ENCODE results near the gene CDKL5. TPM values are rescaled to one million over a fixed set of nuclear protein-coding genes. Genes with fewer than 3 reads are reported as not detected.

Gene CDKL5
- total and polyA plus RNA-seq, 2 experiments from 2014 or later, result 7.5 to 13.7 TPM

- no peak overlapping the region for H3K27ac Mint-ChIP-seq
- no peak for DNase-seq (ENCODE audit: low spot score)
- no peak overlapping the region for H3K4me3 ChIP-seq
- no peak for ATAC-seq
- no peaks in the 10 kb centered on the region for H3K4me1 ChIP-seq (ENCODE audit: insufficient read depth)
- no peaks in the 10 kb centered on the region; the same call in 2 of the 3 replicates for H3K36me3 Mint-ChIP-seq (ENCODE audit: low read depth)
- H3K9me3 Mint-ChIP-seq, result no peaks in the 10 kb centered on the region
- no peaks in the 10 kb centered on the region for H3K27me3 Mint-ChIP-seq (ENCODE audit: insufficient read depth, low read depth, poor library complexity)
- H3K27me3 ChIP-seq (ENCODE audit: insufficient read depth), result no peaks in the 10 kb centered on the region
- peaks cover 4% of the 10 kb centered on the region; the same call in 1 of the 2 replicates for H4K20me1 ChIP-seq (replicated peaks; ENCODE audit: insufficient read depth)
- H3K4me2 ChIP-seq, result no peak overlapping the region
- no peaks in the 10 kb centered on the region for H3K9me2 ChIP-seq (ENCODE audit: insufficient read depth)
- no peaks in the 10 kb centered on the region for H3F3A ChIP-seq (replicated peaks; ENCODE audit: low read depth)
- H3K27ac ChIP-seq (ENCODE audit: low read depth), result no peak overlapping the region
- no peaks in the 10 kb centered on the region for H3K36me3 ChIP-seq (ENCODE audit: insufficient read depth)
- H2AFZ ChIP-seq, result no peak overlapping the region
- peaks cover 9% of the 10 kb centered on the region; the same call in 1 of the 3 replicates for H3K4me1 Mint-ChIP-seq
- H3K4me3 Mint-ChIP-seq, result no peak overlapping the region
- peaks cover 50% of the 10 kb centered on the region for H3K79me2 ChIP-seq (replicated peaks; ENCODE audit: insufficient read depth)
- no peak for TF ChIP-seq EZH2 (IDR thresholded peaks at IDR 0.05; ENCODE audit: low read depth, unreplicated experiment)
- no peak for TF ChIP-seq CREB1 (CRISPR knock-in tag; IDR thresholded peaks at IDR 0.05; ENCODE audit: low read depth)
- TF ChIP-seq ETS1 (IDR thresholded peaks at IDR 0.05), result no peak
- TF ChIP-seq JUNB (IDR thresholded peaks at IDR 0.05; ENCODE audit: unreplicated experiment), result no peak
- no peak for TF ChIP-seq ZNF462 (CRISPR knock-in tag; IDR thresholded peaks at IDR 0.05)
- no peak for TF ChIP-seq CTCF (conservative IDR thresholded peaks at IDR 0.05; ENCODE audit: low read depth in 2 of 2)
- TF ChIP-seq STAT1 (IDR thresholded peaks at IDR 0.05; ENCODE audit: unreplicated experiment), result no peak
- no peak for TF ChIP-seq ZNF114 (CRISPR knock-in tag; IDR thresholded peaks at IDR 0.05)
- no peak for TF ChIP-seq ZNF331 (CRISPR knock-in tag; IDR thresholded peaks at IDR 0.05; ENCODE audit: low read depth)
- no peak for TF ChIP-seq EZH2phosphoT487 (IDR thresholded peaks at IDR 0.05; ENCODE audit: unreplicated experiment)
- no peak for TF ChIP-seq NANOG (IDR thresholded peaks at IDR 0.05; ENCODE audit: borderline replicate concordance)
- no peak for TF ChIP-seq POLR2AphosphoS5 (IDR thresholded peaks at IDR 0.05; ENCODE audit: low read depth)
- no peak for TF ChIP-seq REST (IDR thresholded peaks at IDR 0.05; ENCODE audit: unreplicated experiment)
These were observed 43.2 kb downstream of the CDKL5 start for GRCh38 chrX:18468599-18468998.

All from GM23338 (cell line).